GM19238 (cell line): Measurements from ENCODE around the gene MTA3.
"Not testable (repeated sequence)": the region's sequence is repeated elsewhere in the genome, so short reads cannot be mapped to it uniquely, and the experiment has no call there.

Experiments used
- DNase-seq: peaks from one replicate; pipeline ENCODE4 v3.0.0; 2011; ENCODE audit warnings: low spot score; ENCODE audit not compliant: insufficient read length

MTA3 gene

GRCh38 chr2:42607101-42607637, 38.7 kb downstream of the MTA3 start:
- DNase-seq = no peak

DNA sequence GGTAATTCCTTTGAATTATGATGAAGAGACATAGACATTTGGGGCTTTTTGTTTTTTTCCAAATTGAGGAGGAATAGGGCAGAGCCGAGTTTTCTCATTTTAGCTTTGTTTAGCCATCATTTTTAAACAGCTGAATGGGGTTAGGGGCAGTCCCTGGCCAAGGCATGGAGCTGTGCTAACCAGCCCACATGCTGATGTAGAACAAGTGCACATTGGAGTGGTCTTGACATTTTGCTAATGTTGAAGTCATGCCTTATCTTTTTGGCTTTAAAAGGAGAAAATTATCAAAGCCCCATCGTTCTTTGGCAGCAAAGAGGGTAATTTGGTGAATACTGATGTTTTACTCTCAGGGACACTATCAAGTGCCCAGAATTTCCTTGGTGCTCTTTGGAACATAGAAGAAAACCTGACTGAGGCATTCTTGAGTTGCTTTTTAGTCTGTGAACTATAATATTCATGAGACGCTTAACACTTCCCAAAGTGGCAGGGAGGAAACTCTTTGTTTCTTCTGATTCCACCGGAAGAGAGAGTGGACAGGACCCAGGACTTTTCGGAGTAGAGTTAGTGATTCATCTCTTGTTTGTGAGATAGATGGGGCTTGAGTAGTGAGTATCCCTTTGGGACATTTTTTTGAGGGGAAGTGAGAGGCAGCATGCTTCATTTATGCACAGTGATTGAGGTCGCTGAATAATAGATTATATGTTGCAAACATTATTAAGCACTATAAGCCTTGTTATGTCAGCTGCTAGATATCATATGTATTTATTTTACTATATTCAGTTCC, 45.0 kb downstream of the MTA3 start:
- DNase-seq = no peak

GRCh38 chr2:42614838-42615237, 46.4 kb downstream of the MTA3 start:
- DNase-seq = no peak

- DNase-seq = no peak
Measured at GRCh38 chr2:42618116-42618515, 49.7 kb downstream of the MTA3 start.

DNA sequence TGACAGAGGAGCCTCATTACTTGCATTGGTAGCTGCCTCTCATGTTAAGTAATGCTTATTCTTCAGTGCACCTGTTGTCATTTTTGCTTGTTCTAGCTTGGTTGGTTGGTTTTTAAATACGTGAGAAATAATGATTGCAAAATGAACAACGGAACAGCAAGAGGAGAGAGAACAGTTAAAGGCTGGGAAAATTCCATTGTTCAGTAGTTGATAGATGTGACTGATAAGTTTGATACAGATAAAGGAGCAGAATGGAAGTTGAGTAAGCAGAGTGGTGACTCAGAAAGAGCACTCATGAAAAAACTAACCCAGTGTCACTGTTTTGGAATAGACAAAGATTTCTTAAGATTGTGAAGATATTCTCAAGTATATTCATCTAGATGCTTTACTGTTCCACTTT, 50.5 kb downstream of the MTA3 start:
- DNase-seq = no peak

DNA sequence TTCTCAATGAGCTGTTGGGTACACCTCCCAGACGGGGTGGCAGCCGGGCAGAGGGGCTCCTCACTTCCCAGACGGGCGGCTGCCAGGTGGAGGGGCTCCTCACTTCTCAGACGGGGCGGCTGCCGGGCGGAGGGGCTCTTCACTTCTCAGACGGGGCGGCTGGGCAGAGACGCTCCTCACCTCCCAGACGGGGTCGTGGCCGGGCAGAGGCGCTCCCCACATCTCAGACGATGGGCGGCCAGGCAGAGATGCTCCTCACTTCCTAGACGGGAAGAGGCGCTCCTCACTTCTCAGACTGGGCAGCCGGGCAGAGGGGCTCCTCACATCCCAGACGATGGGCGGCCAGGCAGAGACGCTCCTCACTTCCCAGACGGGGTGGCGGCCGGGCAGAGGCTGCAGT, 53.2 kb downstream of the MTA3 start:
- DNase-seq = not testable (repeated sequence)

DNA sequence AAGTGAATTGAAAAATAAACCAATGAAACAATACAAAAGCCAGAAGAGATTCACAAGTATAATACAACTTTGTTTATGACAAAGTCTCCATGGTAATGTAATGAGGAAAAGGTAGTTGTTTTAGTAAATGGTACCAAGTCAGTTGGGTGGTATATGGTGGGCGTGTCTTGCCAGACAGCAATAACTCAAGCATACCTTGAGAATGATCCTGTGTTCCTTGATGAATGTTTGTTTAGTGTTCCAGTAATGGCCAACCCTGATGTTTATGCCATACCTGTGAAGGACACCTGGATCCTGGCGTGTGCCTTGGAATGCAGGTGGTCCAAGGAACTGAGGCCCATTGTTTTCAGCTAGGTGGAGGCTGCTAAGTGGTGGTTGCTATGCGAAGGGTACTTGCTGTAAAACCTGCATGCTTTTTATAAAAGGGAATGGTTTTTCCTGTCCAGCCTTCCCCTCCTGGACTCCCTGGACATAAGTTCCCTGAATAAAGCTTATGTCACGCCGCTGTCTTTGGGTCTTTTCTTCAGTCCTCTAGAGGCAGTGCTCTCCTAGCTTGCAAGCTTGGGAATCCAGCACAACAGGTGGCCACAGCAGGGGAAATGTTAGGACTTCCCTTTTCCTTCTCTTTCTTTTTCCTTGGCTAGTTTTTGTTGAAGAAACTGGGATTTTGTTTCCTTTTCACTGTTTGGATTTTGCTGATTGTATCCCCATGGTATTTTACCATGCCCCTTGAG, 54.7 kb downstream of the MTA3 start:
- DNase-seq = no peak

- DNase-seq = no peak
Measured at GRCh38 chr2:42624047-42624446, 55.6 kb downstream of the MTA3 start.

GRCh38 chr2:42628024-42628423, 59.6 kb downstream of the MTA3 start:
- DNase-seq = not testable (repeated sequence)

GRCh38 chr2:42636934-42637333, 68.5 kb downstream of the MTA3 start:
- no peak for DNase-seq

DNA sequence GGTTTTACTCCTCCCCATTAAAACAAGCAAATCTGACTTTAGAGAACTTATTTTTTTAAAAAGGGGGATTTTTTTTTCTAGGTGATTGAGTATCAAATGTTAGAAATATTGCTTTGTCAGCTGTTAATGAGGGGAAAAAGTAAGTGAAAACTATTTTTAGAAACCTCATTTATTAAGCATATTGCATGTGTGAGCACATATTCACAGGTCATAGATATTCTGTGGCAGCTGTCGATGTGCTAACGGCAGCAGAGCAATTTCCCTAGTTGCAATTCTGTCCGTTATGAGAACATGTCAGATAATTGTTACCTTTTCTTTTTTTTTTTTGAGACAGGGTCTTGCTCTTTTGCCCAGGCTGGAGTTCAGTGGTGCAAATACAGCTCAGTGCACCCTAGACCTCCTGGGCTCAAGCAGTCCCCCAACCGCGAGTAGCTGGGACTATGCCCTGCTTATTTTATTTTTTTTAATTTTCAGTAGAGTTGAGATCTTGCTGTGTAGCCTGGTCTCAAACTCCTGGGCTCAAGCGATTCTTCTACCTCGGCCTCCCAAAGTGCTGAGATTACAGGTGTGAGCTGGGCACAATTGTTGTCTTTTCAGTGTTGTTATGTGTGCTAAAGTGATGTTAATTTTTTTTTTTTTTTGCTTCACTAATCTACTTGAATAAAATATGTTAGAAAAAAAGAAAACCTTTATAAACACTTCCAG, 69.8 kb downstream of the MTA3 start:
- DNase-seq = no peak

GRCh38 chr2:42639340-42640077, 71.1 kb downstream of the MTA3 start:
- no peak for DNase-seq

GRCh38 chr2:42640261-42640660, 71.8 kb downstream of the MTA3 start:
- DNase-seq = no peak

- DNase-seq = not testable (repeated sequence)
Measured at GRCh38 chr2:42642371-42642770, 73.9 kb downstream of the MTA3 start.

GRCh38 chr2:42645551-42645950, 77.1 kb downstream of the MTA3 start:
- DNase-seq = no peak

GRCh38 chr2:42648796-42649195, 80.4 kb downstream of the MTA3 start:
- DNase-seq = no peak

DNA sequence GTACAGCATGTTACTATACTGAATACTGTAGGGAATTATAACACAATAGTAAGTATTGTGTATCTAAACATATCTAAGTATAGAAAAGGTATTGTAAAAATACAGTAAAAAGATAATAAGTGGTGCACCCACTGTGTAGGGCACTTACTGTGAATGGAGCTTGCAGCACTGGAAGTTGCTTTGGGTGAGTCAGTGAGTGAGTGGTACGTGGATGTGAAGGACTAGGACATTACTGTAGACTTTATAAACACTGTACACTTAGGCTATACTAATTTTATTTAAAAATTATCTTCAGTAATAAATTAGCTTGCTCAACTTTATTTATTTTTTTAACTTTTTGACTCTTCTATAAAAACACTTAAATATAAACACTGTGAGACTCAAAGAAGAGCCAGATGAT, 82.6 kb downstream of the MTA3 start:
- no peak for DNase-seq

DNA sequence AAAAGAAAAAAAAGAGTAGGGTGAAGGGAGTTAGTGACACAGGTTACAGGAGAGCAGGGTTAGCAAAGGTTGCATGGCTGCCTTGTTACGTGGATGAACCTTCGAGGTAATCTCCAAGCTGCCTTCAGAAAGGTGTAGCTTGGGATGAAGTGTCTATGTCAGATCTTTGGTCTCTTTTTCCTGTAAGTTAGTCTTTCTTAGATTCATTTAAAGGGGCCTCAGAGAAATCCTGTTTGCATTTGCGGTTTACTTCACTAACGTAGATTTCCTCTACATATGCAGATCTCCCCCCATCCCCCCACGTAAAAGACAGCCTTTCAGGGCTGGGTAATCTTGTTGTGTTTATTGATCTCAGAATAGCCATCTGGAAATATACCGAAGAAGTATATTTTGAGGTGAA, 83.7 kb downstream of the MTA3 start:
- DNase-seq = no peak

DNA sequence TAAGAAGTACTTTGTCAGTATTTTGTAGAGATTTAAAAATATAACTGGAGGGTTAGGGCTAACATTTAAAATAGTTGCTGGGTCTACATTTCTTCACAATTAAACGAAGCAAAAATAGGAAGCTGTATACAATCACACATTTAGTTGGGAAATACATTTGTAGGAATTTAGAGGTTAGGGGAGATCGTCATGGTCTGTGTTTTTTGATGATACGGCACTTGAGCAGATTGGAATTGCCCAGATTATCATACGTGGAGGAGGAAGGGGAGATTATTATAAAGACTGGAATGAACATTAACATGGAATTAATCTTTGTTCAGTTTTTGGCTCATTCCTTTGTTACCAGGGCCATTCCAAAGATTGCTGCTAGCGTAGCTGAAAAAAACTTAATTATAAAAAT, 84.6 kb downstream of the MTA3 start:
- no peak for DNase-seq

DNA sequence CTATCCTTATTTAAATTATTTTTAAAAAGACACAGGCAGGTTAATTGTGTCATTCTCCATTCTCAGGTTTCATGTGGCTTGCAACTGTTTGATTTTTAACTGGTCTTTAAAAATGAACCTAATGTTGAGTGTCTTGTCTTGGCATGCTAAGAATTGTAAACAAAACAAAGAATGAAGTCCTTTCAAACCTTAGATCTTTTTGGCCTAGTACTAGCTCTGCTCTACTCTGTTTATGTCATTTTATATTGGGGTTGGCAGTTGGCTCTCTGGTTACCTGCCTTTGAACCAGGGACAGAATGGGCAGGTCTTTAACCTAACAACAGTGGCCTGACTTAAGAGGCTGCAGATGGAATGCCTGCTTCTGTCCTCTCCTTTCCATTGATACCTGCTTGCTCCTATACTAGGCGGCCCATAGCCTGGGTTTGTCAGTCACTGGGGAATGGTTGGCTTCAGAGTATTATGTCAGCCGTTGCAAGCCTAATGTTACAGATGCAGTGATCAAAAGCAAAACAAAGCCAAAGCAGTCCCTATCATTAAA, 85.5 kb downstream of the MTA3 start:
- no peak for DNase-seq

- no peak for DNase-seq
Measured at GRCh38 chr2:42658306-42658705, 89.9 kb downstream of the MTA3 start.
